Fibroblast of skin of right quadriceps (primary cell): ENCODE data around the gene CASP9.
"Not testable (repeated sequence)": the region's sequence is repeated elsewhere in the genome, so short reads cannot be mapped to it uniquely, and the experiment has no call there.

Source experiments
- DNase-seq: peaks from one replicate; pipeline ENCODE4 v3.0.0-alpha.2; 2013

The CASP9 gene

DNA sequence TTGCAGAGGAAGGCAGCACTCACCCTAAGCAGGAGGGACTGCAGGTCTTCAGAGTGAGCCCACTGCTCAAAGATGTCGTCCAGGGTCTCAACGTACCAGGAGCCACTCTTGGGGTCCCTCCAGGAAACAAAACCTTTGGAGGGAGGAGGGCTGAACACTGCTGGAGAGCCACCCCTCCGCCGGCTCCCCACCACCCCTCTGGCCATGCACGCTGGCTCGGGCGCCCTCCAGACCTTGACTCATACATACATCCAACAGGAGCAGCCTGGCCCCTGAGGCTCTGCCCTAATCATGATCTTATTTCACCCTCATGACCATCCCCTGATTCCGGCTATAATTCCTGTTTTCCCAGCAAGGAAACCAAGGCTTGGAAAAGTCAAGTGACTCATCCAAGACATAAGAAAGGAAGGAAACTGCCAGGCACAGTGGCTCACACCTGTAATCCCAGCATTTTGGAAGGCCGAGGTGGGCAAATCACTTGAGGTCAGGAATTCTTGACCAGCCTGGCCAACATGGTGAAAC lies 30.1 kb downstream of the CASP9 start:
- no peak for DNase-seq

DNA sequence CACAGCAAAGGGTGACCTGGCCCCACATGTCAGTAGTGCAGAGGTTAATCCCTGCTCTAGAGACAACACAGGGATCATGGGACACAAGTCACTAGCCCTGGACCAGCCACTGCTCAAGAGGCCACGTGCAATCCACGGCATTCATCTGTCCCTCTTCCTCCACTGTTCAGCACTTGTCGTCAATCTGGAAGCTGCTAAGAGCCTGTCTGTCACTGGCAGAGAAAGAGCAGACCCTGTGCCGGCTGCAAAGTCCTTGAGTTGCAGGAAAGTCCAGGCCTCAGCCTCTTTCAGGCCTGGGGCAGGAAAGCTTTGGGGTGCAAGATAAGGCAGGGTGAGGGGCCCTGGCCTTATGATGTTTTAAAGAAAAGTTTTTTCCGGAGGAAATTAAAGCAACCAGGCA lies 31.4 kb downstream of the CASP9 start:
- DNase-seq = no peak

DNA sequence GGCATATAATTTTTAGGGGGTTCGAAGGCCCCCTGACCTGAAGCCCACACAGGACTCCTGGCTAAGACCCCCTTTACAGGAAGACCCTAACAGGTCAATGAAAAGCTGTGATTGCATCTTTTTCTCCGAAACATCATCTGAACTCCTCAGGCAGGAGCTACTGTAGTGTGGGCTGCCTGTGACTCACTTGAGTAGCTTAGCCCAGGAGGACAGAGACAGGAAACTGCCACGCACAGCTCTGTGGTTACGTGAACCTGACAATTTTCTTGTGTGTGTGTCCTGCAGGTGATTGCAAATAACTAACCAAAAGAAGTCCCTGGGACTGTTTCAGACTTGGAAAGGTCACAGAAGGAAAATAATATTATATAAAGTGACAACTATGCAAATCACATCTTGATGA lies 33.0 kb downstream of the CASP9 start:
- not testable (repeated sequence) for DNase-seq

DNA sequence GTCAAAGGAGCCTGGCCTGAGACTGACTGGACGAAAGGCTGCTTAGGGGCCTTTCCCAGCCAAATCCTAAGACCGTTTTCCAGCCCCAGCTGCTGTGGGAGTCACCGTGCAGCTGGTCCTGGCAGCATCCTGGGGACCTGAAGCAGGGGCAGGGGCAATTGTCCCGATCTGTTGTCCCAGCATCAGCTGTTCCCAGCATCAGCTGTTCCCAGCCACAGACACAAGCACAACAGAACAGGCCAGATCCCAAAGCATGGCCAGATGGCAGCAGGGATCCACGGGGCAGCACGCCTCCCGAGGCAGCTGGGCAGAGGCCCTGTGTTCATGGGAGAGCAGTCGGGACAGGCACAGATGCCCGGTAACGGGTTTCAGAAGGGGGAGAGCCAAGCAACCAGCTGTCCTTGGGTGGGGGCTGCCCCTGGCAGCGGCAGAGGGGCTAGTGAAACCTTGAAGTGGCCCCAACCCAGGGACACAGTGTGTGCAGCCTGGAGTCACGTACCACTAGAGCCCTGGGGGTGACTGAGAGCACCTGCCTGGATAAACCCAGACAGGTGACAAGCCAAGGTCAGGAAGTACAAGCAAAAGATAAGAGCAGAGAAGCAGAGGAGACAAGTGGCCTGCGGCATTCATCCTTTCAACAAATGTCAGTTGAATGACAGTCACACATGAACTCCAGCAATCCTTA lies 34.8 kb downstream of the CASP9 start:
- DNase-seq = no peak

- no peak for DNase-seq
Measured at GRCh38 chr1:15488371-15488770, 35.6 kb downstream of the CASP9 start.

DNA sequence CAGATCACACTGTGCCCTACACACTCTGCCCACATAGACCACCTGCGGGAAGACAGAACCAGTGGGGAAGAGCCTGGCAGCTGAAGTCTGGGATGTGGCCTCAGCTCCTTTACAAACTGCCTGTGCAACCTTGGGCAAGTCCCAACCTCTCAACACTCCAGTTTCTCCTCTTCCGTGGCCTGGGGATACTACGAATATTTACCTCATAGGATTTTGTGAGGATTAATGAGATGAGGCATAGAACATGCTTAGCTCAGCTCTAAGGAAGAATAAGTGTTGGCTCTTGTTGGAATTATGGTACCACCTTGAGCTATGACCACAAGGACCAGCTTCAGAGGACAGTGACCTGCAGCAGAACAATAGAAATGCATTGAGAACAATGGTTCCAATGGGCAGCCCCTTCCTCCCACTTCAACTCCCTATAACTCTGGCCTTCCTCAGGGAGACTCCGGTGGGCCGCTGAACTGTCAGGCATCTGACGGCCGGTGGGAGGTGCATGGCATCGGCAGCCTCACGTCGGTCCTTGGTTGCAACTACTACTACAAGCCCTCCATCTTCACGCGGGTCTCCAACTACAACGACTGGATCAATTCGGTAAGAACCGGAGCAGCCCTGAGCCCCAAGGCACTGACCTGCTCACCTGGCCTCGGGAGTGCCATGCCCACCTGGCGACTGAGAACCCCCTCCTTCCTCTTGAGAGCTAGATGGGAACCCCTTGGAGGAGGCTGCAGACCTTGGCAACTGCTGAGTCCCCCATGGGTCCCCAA lies 37.0 kb downstream of the CASP9 start:
- not testable (repeated sequence) for DNase-seq

- no peak for DNase-seq
Measured at GRCh38 chr1:15485636-15486035, 38.4 kb downstream of the CASP9 start.

GRCh38 chr1:15484443-15484842 lies 39.6 kb downstream of the CASP9 start:
- DNase-seq = not testable (repeated sequence)

- no peak for DNase-seq
Measured at GRCh38 chr1:15483971-15484370, 40.0 kb downstream of the CASP9 start.

- not testable (repeated sequence) for DNase-seq
Measured at GRCh38 chr1:15482983-15483543, 41.0 kb downstream of the CASP9 start.

DNA sequence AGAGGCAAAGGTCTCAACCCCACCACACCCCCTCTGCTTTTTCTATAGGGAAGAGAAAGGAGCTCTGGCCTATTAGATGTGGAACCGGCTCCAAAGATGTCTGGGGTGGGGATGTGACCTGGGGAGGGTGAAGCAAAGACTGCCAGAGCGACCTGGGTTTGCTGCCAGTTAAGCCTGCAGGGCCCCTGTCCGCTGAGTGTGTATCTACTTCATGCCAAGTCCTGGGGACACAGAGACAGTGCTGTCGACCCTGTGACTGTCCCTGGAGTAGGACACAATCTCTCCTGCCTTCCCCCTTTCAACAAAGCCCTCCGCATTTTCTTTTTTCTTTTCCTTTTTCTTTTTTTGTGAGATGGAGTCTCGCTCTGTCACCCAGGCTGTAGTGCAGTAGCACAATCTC lies 41.6 kb downstream of the CASP9 start:
- DNase-seq = not testable (repeated sequence)

GRCh38 chr1:15479654-15480347 lies 44.2 kb downstream of the CASP9 start:
- DNase-seq = no peak

DNA sequence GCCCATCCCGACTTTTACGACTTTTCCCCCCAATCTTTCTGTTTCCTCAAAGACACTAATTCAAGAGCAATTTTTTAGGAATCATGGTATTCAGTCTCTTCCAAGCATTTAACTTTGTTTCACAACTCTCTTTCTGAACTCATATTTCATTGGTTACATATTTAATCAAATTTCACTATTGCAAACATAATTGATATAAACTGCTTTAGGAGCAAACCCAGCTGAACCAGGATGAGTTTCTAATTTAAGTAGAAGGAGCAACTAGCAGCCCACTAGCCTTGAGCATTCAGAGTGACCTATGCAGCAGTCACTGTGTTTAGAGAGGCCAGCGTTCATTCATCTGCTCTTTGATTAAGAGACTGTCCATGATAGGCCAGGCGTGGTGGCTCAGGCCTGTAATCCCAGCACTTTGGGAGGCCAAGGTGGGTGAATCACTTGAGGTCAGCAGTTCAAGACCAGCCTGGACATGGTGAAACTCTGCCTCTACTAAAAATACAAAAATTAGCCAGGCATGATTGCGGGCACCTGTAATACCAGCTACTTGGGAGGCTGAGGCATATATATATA lies 46.3 kb downstream of the CASP9 start:
- no peak for DNase-seq

DNA sequence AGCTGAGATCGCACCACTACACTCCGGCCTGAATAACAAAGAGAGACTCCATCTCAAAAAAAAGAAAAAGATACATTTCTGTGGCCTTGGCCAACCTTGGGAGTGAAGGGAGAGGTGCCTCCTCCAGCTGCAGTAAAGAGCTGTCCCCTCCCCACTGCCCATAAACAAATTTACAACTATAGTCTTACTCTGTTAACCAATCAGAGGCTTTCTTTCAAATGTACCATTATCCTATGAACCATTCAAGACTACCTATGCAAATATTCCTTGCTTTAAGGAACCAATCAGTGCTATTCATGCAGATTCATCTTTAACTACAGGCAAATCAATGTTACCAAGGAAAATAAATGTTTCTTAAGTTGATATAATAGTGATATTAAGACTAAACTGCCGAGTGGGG lies 47.1 kb downstream of the CASP9 start:
- DNase-seq = no peak

DNA sequence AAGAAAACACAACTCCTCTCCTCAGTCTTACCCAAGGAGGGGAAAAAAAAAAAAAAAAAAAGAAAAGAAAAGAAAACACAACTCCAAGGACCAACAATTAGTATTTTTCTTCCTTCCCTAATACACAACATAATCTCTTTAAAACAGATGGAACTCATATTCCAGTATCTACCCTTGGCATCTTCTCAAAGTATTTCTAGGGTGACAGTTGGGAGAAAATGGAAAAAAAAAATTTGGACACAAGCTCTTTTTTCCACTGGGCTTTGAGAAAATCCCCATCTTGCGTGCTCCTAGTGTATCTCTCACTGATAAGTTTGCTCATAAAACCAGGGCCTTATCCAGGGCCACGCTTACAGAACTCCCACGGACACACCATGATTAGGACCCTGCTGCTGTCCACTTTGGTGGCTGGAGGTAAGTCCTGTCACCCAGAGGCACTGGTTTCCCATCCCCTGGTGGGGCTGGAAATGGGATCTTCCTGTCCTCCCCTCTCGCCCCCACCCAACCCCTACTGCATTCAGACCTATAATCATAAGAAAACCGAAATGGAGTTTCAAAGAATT lies 48.2 kb downstream of the CASP9 start, which contains the start of gene CELA2B:
Gene CELA2B, plus strand, starts transcription at position 353 of the 563 bp plus-strand sequence. Its CDS starts 22 bp downstream, at position 375.
- DNase-seq = no peak

DNA sequence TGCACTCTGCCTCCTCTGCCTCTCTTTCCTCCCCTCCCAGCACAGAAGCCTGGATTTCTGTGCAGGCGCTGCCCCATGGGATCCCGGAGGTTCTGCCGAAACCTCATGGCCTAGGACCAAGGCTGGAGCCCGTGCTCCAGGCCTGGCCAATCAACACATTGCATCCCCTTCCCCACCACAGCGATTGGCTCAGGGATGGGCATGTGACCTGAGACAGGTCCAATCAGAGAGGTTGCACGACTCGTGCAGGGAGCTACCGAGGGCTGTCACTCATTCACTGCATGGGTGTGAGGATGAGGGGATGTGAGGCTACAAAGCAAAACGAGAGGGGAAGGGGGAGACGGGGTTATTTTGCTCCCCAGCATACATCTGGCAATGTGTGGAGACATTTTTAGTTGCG lies 51.4 kb downstream of the CASP9 start:
- DNase-seq = no peak

DNA sequence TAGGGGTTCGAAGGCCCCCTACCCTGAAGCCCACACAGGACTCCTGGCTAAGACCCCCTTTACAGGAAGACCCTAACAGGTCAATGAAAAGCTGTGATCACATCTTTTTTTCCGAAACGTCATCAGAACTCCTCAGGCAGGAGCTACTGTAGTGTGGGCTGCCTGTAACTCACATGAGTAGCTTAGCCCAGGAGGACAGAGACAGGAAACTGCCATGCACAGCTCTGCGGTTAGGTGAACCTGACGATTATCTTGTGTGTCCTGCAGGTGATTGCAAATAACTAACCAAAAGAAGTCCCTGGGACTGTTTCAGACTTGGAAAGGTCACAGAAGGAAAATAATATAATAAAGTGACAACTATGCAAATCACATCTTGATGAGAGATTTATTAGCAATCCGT lies 52.3 kb downstream of the CASP9 start:
- DNase-seq = not testable (repeated sequence)

- not testable (repeated sequence) for DNase-seq
Measured at GRCh38 chr1:15471067-15471466, 52.9 kb downstream of the CASP9 start.

GRCh38 chr1:15469821-15470448 lies 54.1 kb downstream of the CASP9 start:
- not testable (repeated sequence) for DNase-seq

DNA sequence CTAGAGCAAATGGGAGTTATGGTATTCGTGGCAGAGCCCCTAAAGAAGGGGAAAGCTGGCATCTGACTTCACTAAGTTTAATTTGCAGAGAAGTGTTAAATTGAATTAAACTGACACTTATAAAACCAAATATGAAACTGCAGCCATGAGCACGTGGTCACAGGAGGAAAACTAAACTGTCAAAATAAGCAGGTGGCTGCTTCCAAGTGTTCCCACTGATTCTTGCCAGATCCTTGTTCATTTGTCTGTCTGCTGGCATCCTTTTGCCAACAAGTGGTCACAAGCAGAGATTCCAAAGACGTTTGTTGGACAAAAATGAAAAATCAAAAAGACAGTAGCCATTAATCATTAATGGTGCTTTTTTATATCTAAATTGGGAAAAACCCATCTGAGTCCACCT lies 54.7 kb downstream of the CASP9 start:
- DNase-seq = no peak

GRCh38 chr1:15468145-15468544 lies 55.9 kb downstream of the CASP9 start:
- DNase-seq = no peak
